Activated T-helper 9 cell treated with anti-CD3 and anti-CD28 coated beads, Interleukin-2, amount 50 U/mL, for 16 hours (primary cell): Measurements from ENCODE around the gene STK11IP.

Experiments
- DNase-seq: peaks from one replicate; pipeline ENCODE4 v3.0.0-alpha.2; 2020; ENCODE audit warnings: low read depth

Gene STK11IP

DNA sequence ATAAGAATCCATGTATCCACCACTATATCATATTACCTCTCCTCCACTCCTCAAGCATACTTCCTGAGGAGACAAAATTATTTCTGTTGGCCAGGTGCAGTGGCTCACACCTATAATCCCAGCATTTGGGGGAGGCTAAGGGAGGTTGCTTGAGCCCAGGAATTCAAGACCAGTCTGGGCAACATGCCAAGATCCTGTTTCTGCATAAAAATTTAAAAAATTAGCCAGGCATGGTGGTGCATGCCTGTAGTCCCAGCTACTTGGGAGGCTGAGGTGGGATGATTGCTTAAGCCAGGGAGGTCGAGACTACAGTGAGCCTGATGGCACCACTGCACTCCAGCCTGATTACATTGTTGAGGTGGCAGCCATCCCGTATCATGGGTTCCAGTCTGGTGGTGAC, 16.3 kb upstream of the STK11IP start:
- DNase-seq, result no peak

DNA sequence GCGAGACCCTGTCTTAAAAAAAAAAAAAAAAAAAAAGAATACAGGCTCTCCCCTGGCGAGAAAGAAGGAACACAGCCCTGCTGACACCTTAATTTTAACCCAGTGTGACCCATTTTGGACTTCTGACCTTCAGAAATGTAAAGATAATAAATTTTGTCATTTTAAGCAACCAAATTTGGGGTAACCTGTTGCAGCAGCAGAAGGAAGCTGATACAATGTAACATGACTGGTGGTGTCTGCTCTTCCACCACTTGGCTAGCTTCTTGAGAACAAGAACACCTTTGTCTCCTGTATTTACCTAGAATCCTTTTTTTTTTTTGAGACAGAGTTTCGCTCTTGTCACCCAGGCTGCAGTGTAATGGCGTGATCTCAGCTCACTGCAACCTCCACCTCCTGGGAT, 6.6 kb upstream of the STK11IP start:
- no peak for DNase-seq

DNA sequence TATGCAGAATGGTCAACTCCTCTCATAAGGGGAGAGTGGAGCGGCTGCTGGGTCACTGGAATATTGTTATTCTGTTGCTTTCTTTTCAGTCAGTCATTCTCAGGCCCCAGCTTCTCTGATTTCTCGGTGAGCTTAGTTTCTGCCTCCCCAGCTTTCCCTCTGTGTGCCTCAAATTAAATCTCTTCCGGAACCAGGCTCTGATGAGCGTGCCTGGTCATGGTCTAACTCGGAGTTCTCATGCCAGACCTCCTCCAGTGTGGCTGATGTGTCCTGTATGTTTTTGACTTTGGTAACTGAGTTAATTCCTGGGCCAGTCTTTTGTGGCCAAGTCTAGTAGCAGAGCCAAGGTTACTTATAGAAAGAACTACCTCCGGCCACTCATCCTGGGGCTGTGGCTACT, 4.9 kb upstream of the STK11IP start:
- no peak for DNase-seq

DNA sequence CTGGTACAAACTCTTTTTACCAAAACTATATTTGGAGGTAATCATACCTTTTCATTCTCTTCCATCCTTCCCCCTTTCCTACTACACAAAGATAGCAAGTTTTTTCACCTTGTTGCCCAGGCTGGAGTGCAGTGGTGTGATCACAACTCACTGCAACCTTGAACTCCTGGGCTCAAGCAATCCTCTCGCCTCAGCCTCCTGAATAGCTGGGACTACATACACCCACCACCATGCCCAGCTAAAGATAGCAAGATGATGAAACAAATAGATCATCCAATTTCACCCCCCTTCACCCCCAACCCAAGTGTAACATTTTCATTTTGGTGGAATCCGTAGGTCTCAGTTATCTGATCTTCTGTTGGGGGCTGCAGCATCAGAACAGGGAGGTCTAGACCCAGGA, 4.5 kb upstream of the STK11IP start:
- DNase-seq, result no peak

DNA sequence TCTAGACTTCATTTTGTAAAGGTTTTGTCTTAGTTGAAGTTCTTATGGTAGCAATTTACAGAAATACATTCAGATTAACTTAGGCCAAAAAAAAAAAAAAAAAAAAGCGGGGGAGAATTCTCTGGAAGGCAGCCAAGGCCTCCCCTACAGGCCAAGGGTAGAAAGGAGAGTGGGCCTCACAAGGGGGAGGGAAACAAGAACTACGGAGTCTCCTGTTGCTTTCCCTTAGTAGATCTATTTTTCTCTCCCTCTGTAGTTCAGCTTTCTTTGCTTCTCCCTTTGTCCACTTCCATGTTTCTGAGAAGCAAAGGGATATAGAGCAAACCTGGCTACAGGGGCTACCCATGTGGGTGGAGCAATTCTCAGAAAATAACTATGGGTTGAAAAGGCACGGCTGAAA, 2.4 kb upstream of the STK11IP start:
- DNase-seq, result no peak

DNA sequence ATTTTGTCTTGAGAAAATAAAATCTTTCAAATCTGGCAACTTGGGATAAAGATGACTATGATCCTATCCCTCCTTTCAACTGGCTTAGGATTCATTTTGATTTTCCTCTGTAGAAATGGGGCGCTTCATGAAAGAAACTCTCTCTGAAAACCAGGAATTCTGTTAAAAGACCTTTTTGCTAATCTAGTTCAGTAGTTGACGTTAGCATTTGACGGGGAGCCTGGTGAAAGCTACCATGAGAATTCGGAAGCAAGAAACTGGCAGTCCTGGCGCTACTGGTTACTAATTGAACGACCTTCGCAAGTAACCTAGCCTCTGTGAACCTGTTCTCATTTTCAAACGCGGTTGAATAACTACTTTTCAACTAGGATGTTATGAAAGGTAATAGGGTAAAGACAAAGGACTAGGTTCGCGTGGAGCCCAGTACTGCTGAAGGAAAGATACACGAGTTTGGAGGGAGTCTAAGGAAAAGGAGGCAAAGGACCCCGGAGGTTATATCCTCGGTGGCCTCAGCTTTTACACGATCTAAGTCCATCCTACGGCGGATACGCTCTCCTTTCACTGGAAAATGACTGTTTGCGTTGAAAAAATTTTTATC, 604 bp upstream of the STK11IP start:
- DNase-seq, result no peak

DNA sequence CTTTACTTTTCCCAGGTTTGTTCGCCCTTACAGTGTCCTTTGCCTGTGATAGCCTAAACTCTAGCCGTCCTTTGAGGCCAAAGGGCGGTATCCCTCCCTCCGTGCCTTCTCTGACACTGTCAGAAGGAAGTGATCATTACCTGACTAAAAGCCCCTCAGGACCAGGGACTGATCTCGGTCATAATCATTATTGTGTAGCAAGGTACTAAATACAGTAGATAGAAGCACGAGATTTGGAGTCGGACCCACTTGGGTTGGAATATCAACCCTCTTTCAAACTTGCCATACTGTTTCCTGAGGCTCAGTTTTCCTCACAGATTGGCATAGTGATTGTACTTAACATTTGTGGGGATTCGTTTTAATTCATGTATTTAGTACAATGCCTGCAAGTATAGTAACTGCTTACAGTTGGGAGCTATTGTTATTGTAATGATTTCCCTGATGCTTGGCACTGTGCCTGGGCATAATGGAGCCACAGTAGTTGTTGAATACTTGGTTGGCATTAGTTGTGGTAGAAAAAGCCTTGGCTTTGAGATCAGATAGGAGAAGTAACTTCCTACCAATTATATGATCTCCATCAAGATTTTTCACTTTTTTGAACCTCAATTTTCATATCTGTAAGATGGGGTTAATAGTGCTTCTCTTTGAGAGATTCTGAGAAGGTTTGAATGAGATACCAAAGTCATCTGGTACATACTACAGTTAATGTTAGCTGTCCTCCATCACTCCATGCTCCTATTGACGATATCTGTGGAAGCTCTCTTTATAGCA, 836 bp downstream of the STK11IP start:
- no peak for DNase-seq

DNA sequence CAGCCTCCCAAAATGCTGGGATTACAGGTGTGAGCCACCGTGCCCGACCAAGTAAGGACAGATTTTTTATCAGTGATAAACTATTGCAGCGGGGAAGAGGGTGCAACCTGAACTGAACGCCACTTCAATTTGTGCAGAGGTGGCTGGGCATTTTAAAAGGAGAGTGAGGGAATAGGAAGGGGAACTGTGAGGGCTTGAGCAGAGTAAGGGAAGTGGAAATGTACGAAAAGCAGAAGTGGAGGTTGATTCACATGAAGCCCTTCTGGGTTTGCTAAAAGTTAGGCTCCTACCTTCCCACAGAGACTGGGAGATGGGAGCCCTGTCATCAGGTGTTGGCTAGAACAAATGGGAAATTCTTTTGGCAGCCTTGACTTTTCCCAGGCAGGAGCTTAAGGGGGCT, 6.1 kb downstream of the STK11IP start:
- no peak for DNase-seq

DNA sequence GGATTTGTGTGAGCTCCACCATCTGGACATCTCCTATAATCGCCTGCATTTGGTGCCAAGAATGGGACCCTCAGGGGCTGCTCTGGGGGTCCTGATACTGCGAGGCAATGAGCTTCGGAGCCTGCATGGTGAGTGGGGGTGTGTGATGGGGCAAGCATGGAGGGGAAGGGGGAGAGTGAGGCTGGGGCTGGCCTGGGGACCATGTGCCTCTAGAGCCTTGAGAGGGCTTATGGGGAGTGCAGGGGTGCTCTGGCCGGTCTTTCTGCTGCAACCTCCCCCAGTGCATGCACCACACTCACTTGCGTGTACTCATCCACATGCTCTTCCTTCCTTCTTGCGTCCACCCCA, 7.9 kb downstream of the STK11IP start:
- DNase-seq, result no peak

DNA sequence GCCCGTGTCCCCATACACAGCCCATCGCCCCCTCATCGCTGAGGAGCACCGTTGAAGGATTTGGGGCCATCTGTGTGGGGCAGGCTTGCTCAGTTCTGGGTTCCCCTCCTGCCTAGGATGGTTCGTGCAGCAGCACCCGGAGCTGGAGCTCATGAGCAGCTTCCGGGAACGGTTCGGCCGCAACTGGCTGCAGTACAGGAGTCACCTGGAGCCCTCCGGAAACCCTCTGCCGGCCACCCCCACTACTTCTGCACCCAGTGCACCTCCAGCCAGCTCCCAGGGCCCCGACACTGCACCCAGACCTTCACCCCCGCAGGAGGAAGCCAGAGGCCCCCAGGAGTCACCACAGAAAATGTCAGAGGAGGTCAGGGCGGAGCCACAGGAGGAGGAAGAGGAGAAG, 10.3 kb downstream of the STK11IP start:
- DNase-seq, result no peak

DNA sequence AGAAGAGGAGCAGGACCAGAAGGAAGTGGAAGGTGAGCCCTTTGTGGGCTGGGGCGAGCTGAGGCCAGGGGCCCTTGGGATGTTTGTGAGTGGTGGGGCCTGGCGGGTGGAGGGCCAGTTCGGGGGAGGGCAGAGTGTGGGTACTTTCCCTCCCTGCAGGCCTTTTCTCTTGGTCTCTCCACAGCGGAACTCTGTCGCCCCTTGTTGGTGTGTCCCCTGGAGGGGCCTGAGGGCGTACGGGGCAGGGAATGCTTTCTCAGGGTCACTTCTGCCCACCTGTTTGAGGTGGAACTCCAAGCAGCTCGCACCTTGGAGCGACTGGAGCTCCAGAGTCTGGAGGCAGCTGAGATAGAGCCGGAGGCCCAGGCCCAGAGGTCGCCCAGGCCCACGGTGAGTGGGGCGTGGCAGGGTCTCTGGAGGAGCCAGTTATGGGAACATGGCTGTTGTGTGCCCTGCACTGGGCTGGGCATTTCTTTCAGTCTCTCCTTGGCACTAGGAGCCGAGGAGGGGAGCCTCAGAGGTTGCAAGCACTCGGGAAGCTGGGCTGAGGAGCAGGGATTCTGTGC, 10.8 kb downstream of the STK11IP start:
- no peak for DNase-seq

DNA sequence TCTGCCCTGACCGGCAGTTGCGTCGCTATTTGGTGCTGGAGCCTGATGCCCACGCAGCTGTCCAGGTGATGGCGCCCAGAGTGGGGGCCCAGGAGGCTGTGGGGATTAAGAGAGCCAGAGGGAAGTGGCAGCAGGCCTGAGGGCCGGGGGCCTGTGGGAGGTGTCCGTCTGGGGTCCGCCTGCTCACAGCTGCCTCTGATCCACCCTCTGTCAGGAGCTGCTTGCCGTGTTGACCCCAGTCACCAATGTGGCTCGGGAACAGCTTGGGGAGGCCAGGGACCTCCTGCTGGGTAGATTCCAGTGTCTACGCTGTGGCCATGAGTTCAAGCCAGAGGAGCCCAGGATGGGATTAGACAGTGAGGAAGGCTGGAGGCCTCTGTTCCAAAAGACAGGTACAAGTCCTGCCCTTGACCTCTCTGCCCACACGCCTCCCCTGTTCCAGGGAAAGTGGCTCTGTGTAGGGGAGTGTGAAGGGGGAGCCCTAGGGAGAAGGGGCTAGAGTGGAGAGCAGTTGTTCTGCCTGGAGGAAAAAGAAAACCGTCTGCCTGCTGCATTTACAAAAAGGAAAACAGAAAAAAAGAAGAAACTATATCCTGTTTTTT, 11.6 kb downstream of the STK11IP start:
- no peak for DNase-seq

DNA sequence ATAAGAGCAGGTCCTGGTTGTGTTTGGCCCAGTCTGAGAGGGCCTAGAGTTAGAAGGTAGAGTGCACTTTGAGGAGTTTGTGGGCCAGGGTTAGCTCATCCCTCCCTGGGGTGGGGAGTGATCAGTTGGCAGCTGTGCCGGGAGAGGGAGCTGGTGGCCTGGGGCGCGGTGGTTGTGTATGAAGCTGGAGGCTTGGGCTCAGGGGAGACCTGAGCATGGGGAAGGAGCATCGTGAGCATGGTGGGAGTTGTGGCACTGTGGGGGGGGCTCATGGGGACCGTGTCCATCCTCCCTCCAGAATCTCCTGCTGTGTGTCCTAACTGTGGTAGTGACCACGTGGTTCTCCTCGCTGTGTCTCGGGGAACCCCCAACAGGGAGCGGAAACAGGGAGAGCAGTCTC, 13.6 kb downstream of the STK11IP start:
- DNase-seq, result no peak

DNA sequence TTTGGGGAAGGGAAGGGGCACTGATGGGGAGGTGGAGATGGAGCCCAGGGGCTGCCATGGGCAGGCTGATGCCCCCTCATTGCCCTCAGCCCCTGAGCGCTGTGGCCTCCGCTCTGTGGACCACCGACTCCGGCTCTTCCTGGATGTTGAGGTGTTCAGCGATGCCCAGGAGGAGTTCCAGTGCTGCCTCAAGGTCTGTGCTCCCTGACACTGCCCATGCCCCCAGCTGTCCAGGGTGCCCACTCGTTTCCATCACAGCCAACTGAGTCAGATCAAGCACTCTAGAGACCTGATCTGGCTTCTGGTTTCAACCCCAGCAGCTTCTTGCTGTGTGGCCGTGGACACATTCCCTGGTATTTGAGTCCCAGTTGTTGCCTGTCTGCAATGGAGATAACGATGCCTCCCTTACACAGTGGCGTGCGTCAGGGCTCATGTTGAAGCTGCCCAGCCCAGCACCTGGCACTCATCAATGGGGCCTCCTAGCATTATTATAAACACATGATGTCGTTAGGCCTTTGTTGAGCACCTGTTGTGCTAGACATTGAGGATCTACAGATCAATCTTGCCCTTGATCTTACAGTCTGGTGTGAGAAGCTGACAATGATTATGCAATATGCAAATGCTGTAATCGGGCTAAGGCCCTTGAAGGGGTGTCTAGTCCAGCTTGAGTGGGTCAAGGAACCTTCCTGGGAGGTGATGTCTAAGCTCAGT, 14.4 kb downstream of the STK11IP start:
- DNase-seq, result no peak

DNA sequence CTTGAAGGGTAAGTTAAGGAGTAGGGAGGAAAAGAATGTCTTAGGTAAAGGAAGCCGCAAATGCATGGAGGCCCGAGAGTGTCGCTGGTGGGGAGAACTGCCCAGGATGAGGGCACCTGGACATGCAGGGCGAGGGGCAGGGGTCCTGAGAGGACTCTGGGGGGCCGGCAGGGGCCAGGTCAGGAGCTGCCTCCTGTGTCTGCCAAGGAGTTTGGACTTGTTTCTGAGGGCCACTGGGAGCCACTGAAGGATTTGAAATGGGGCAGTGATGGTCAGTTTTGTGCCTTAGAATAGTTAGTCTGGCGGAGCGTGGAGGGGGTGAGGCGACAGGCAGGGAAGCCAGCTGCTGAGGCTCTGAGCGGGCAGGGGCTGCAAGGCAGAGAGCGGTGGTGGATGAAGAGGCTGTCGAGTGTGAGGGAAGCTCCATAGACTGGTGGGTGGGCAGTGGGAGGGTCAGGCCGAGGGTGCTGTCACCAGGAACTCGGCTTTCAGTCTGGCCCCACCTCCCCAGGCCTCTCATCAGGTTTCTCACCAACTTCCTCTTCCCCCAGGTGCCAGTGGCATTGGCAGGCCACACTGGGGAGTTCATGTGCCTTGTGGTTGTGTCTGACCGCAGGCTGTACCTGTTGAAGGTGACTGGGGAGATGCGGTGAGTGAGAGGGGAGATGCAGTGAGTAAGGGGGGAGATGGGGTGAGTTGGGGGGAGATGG, 15.1 kb downstream of the STK11IP start:
- no peak for DNase-seq

DNA sequence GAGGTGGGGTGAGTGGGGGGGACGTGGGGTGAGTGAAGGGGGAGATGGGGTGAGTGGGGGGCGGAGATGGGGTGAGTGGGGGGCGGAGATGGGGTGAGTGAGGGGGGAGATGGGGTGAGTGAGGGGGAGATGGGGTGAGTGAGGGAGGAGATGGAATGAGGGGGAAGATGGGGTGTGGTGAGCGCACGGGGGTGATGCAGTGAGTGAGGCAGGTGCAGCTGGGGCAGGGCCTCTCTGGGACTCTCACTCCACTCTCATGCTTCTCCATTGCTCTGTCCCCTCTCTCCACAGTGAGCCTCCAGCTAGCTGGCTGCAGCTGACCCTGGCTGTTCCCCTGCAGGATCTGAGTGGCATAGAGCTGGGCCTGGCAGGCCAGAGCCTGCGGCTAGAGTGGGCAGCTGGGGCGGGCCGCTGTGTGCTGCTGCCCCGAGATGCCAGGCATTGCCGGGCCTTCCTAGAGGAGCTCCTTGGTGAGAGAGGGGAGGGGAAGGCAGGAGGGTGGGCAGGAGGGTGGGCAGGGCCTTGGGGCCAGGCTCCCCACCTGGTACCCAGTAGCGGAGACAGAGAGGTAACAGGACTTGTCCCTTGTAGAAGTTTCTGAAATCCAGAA, 15.9 kb downstream of the STK11IP start:
- DNase-seq, result no peak

DNA sequence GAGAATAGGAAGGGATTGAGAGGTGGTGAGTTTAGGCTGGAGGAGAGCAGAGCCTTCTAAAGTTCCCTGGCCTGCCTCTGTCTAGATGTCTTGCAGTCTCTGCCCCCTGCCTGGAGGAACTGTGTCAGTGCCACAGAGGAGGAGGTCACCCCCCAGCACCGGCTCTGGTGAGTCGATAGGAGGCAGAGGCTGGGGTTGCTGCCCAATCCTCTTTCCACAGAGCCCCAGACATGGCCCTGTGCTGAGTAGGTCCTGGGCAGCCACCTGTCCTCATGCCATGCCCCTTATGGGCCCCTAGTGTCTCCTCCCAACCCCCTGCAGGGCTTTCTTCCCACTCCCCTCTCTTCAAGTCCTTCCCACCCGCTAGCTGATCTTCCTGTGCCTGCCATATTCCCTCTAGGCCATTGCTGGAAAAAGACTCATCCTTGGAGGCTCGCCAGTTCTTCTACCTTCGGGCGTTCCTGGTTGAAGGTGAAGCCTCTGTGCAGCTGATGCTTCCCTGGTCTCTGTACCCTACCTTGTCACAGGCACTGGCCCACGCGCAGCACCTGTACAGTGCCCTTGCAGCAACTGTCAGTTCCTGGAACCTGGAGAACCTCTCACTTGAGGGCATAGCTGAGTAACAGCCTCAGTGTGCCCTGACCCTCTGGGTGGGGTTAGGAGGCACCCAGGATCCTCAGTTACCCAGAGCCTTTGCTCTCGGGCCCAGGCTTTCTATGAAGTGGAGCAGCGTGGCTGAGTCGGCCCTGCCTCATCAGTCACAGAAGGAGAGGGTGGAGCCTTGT, 16.6 kb downstream of the STK11IP start:
- DNase-seq, result no peak

DNA sequence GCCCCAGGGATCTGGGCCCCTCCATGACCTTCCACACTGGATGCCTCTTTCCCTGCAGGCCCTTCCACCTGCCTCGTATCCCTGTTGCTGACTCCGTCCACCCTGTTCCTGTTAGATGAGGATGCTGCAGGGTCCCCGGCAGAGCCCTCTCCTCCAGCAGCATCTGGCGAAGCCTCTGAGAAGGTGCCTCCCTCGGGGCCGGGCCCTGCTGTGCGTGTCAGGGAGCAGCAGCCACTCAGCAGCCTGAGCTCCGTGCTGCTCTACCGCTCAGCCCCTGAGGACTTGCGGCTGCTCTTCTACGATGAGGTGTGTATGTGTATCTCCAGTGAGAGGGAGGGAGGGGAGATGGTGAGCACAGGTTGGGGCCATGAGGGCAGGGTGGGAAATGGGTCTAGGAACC, 17.4 kb downstream of the STK11IP start:
- no peak for DNase-seq

DNA sequence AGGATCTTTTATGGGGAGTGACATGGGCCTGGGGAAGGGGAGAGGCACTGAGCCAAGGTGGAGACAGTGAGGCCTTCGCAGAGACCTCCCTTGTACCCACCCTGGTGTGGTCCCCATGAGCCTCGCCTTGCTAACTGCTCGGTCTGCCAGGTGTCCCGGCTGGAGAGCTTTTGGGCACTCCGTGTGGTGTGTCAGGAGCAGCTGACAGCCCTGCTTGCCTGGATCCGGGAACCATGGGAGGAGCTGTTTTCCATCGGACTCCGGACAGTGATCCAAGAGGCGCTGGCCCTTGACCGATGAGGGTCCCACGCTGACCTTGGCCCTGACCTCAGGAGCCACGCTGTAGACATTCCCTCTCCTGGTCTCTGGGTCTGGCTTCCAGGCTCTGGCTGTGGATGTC, 18.2 kb downstream of the STK11IP start:
- DNase-seq, result no peak

DNA sequence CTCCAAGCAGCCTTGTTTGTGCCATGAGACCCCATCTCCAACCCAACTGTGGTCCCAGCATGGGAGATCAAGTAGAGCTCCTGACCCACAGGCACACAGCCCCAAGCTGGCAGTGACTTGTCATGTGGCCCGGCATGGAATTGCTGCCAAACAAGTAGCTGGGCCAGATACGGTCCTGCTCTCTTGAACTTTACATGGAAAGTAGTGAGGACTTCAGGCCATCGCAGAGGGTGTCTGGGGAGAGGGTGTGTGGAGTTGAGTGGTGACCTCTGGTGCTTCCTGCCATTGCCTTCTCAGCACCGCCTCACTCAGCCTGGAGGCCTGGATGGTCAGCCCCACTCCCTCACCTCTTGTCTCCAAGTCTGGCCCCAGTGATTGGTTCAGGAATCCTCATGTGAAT, 18.9 kb downstream of the STK11IP start:
- DNase-seq, result no peak

DNA sequence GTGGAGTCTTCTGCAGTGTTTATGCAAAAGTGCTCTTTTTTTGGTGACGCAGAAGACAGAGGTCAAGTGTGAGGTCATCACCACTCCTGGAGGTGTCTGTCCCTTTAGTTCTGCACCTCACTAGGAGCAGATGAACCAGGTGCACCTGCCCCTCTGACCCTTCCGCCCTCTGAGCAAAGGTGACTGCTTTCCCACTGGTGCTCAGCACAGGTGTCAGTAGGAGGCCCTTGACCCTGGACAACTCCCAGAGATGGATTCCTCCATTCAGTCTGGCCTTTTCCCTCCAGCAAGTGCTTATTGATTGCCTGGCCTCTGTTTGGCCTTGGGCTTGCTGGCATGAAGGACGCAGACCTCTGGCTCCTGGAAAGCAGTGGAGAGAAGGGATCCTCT, 21.1 kb downstream of the STK11IP start:
- no peak for DNase-seq
